Esophagus muscularis mucosa (tissue), 4 donors: ENCODE data around the gene KRTAP4-12. TPM values are rescaled to one million over a fixed set of nuclear protein-coding genes. Genes with fewer than 3 reads are reported as not detected.
"Not testable (repeated sequence)": the region's sequence is repeated elsewhere in the genome, so short reads cannot be mapped to it uniquely, and the experiment has no call there.

Experiments used
- DNase-seq: peaks from one replicate; pipeline ENCODE4 v3.0.0-alpha.2; 2017; ENCODE audit errors: extremely low spot score
- H3K27ac ChIP-seq, 4 donors: fragments of 200-600 bp; sonication (generic); replicated peaks in 1 of 4; 1 replicate in 3 of 4; 2 replicates in 1 of 4; pipeline ENCODE4 v1.5.1; 2016 to 2019; ENCODE audit warnings: mild to moderate bottlenecking in 1 of 4
- H3K27me3 ChIP-seq, 4 donors: fragments of 200-600 bp; sonication (generic); one replicate each; pipeline versions ENCODE4 v1.5.1 to v1.6.0; 2016 to 2019
- H3K36me3 ChIP-seq, 4 donors: fragments of 200-600 bp; sonication (generic); one replicate each; pipeline ENCODE4 v1.5.1; 2016 to 2019
- H3K4me1 ChIP-seq, 4 donors: fragments of 200-600 bp; sonication (generic); one replicate each; pipeline ENCODE4 v1.5.1; 2016 to 2019
- H3K4me3 ChIP-seq, 4 donors: fragments of 200-600 bp; sonication (generic); 1 replicate in 2 of 4; 2 replicates in 2 of 4; pipeline ENCODE4 v1.5.1; 2016 to 2019; ENCODE audit warnings: mild to moderate bottlenecking in 4 of 4, moderate library complexity in 1 of 4
- H3K9me3 ChIP-seq, 4 donors: fragments of 200-600 bp; sonication (generic); 1 replicate in 3 of 4; 2 replicates in 1 of 4; pipeline ENCODE4 v1.5.1; 2016 to 2019
- EP300 ChIP-seq: sonication (generic); formaldehyde crosslinking; IDR thresholded peaks from one replicate; pipeline ENCODE4 v1.6.1; 2017; ENCODE audit warnings: antibody characterized with exemption
- POLR2A ChIP-seq: fragments of 450-650 bp; IDR thresholded peaks from one replicate; pipeline ENCODE4 v1.6.1; 2017; ENCODE audit warnings: antibody characterized with exemption, moderate library complexity, mild to moderate bottlenecking, low read depth
- POLR2AphosphoS5 ChIP-seq, 2 donors: sonication (generic); formaldehyde crosslinking; IDR thresholded peaks; one replicate each; pipeline ENCODE4 v1.6.1; 2017; ENCODE audit warnings: antibody characterized with exemption in 2 of 2
- WGBS: methylation state at CpG from one replicate; pipeline ENCODE4 v1.1.5; 2018; 5-methylcytosine and 5-hydroxymethylcytosine counted together
- intact Hi-C: fragments of 100-400 bp; cut with DNase I; formaldehyde crosslinking; loops from one replicate; pipeline ENCODE4 v1.15.1; 2023
- total RNA-seq, 4 donors: library from RNA; depleted of rRNA; stranded (reverse); fragments of >200 nt; gene quantifications; one replicate each; pipeline versions ENCODE4 v1.1.0 to v1.2.1, GENCODE V29; 2016
- TF ChIP-seq, protein P1 (sequence below), 3 experiments: fragments of 200-600 bp in 2 of 3; fragments of 450-650 bp in 1 of 3; sonication (generic) in 2 of 3; IDR thresholded peaks; one replicate each; pipeline ENCODE4 v1.5.1; 2017 to 2019; ENCODE audit warnings: antibody characterized with exemption in 3 of 3, mild to moderate bottlenecking in 2 of 3, moderate library complexity in 1 of 3

Gene KRTAP4-12
- total RNA-seq, 4 donors from 2014 or later = not detected

DNA sequence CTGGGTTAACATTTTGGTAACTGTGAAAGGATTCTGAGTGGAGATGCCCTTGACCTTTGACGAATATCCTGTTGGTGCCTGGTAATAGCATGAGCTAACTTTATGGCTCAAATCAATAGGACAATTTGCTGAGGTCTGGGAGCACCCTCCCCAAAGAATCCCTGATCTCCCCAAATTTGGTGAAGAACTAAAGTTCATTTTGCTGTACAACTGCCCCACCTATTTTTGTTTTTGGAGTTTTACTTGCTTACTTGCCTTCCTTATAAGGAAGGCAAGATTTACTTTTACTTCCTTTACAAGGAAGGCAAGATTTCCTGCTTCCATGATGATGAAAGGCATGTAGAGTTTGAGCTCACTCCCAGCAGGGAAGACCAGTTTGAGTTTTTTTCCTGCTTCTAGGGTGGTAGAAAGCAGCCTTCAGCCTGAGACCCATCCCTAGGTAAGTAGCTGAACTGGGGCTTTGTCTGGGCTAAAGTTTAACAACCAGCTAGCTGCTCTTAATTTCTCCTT lies 16.0 kb downstream of the KRTAP4-12 start:
- H3K36me3 ChIP-seq = no peaks in the 10 kb centered on the region
- 76% methylated on average over 1 of the region's 1 CpG for WGBS
- no peaks in the 10 kb centered on the region for H3K4me1 ChIP-seq
- peaks cover 0 to 8% (median 0%) of the 10 kb centered on the region in 4 donors for H3K27me3 ChIP-seq
- H3K27ac ChIP-seq = no peak overlapping the region
- H3K9me3 ChIP-seq = no peaks in the 10 kb centered on the region
- intact Hi-C loops = no loop called here
- H3K4me3 ChIP-seq = no peak overlapping the region
- DNase-seq = no peak
- TF ChIP-seq, protein P1, sequence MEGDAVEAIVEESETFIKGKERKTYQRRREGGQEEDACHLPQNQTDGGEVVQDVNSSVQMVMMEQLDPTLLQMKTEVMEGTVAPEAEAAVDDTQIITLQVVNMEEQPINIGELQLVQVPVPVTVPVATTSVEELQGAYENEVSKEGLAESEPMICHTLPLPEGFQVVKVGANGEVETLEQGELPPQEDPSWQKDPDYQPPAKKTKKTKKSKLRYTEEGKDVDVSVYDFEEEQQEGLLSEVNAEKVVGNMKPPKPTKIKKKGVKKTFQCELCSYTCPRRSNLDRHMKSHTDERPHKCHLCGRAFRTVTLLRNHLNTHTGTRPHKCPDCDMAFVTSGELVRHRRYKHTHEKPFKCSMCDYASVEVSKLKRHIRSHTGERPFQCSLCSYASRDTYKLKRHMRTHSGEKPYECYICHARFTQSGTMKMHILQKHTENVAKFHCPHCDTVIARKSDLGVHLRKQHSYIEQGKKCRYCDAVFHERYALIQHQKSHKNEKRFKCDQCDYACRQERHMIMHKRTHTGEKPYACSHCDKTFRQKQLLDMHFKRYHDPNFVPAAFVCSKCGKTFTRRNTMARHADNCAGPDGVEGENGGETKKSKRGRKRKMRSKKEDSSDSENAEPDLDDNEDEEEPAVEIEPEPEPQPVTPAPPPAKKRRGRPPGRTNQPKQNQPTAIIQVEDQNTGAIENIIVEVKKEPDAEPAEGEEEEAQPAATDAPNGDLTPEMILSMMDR (IDR thresholded peaks at IDR 0.05) = no peak
- TF ChIP-seq POLR2AphosphoS5 (IDR thresholded peaks at IDR 0.05) (no peak), EP300 (no peak), POLR2A (no peak)

- H3K9me3 ChIP-seq, H3K27me3 ChIP-seq, H3K36me3 ChIP-seq, DNase-seq, intact Hi-C loops, H3K4me1 ChIP-seq, H3K27ac ChIP-seq, H3K4me3 ChIP-seq: not testable (repeated sequence)
- 65% methylated on average over 10 of the region's 10 CpGs for whole genome bisulfite sequencing
Measured at GRCh38 chr17:41105347-41105746, 18.6 kb downstream of the KRTAP4-12 start, which contains the start of gene KRTAP4-9. KRTAP4-9 (plus strand) TSS chr17:41105389; CDS start chr17:41105389, 0 bp downstream.

GRCh38 chr17:41104386-41105038 lies 19.5 kb downstream of the KRTAP4-12 start:
- H3K4me3 ChIP-seq, H3K4me1 ChIP-seq, H3K36me3 ChIP-seq, H3K27ac ChIP-seq, intact Hi-C loops, H3K27me3 ChIP-seq, DNase-seq, H3K9me3 ChIP-seq: not testable (repeated sequence)
- WGBS = 61% methylated on average over 2 of the region's 2 CpGs

DNA sequence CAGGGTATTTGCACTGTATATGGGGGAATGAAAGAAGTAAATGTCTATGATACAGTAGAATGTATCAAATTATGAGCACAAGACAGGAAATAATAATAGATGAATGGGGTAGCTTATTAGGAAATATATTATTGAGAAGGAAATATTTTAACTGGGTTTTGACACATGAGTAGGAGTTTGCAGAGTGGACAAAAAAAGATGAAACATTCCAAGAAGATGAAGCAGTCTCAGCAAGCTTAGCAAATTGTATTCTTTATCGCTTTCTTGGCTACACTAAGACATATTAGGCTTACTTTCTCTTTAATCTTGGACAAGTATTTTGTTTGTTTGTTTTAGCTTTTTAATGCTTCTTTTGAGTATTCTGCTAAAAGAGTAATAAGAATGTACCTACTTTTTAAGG lies 20.1 kb downstream of the KRTAP4-12 start:
- no peak overlapping the region for H3K4me3 ChIP-seq
- H3K27me3 ChIP-seq = peaks cover 0 to 8% (median 0%) of the 10 kb centered on the region in 4 donors
- H3K36me3 ChIP-seq = no peaks in the 10 kb centered on the region
- TF ChIP-seq EP300 (no peak), POLR2AphosphoS5 (IDR thresholded peaks at IDR 0.05) (no peak), POLR2A (no peak)
- TF ChIP-seq, protein P1 (IDR thresholded peaks at IDR 0.05) = no peak
- 84% methylated on average over 1 of the region's 1 CpG for WGBS
- DNase-seq = no peak
- no peak overlapping the region for H3K27ac ChIP-seq
- H3K4me1 ChIP-seq = no peaks in the 10 kb centered on the region
- intact Hi-C loops = no loop called here
- H3K9me3 ChIP-seq = no peaks in the 10 kb centered on the region

DNA sequence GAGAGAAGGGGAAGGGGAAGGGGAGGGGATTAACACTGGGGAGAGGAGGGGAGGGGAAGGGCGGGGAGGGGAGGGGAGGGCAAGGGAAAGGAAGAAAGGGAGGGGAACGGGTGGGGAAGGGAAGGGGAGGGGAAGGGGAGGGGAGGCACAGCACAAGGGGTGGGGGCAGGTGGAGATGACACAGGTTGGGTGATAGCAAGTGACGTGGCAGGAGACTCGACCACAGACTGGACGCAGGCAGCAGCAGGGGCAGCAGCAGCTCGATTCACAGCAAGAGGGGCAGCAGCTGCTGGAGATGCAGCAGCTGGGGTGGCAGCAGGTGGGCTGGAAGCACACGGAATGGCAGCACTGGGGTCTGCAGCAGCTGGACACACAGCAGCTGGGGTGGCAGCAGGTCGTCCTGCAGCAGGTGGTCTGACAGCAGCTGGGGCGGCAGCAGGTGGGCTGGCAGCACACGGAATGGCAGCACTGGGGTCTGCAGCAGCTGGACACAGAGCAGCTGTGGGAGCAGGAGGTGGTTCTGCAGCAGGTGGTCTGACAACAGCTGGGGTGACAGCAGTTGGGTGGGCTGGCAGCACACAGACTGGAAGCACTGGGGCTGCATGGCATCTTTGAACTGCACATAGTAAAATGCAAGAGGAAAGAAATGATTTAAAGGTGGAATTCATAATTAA lies 22.3 kb downstream of the KRTAP4-12 start, which contains the start of gene KRTAP4-16:
KRTAP4-16 (minus strand) TSS at position 624 of the 674 bp plus-strand sequence; CDS start at position 624, 0 bp downstream.
- Histone ChIP-seq H3K36me3 (no peaks in the 10 kb centered on the region), H3K4me1 (no peaks in the 10 kb centered on the region), H3K4me3 (no peak within 1 kb of the TSS), H3K27me3 (peaks cover 0 to 12% (median 0%) of the 10 kb centered on the region in 4 donors), H3K9me3 (no peaks in the 10 kb centered on the region), H3K27ac (no peak within 1 kb of the TSS)
- no peak for DNase-seq
- 49% methylated on average over 7 of the region's 10 CpGs for WGBS
- intact Hi-C loops = no loop called here
- TF ChIP-seq POLR2AphosphoS5 (IDR thresholded peaks at IDR 0.05) (no peak), POLR2A (no peak), EP300 (no peak)
- TF ChIP-seq, protein P1 (IDR thresholded peaks at IDR 0.05) = no peak

- intact Hi-C loops, H3K4me3 ChIP-seq, H3K36me3 ChIP-seq, H3K9me3 ChIP-seq, H3K4me1 ChIP-seq, DNase-seq, H3K27ac ChIP-seq: not testable (repeated sequence)
- peaks cover 0 to 11% (median 0%) of the 10 kb centered on the region in 4 donors for H3K27me3 ChIP-seq
- WGBS = 44% methylated on average over 7 of the region's 7 CpGs
Measured at GRCh38 chr17:41099682-41100480, 24.1 kb downstream of the KRTAP4-12 start.
